Fibroblast of pulmonary artery (primary cell): ENCODE data around the gene FAM177B.

ENCODE experiments used
- DNase-seq: peaks from one replicate; pipeline ENCODE4 v3.0.0-alpha.2; 2010; ENCODE audit warnings: low read depth
- H3K4me3 ChIP-seq: replicated peaks from 2 replicates; pipeline ENCODE4 v1.5.1; 2011; ENCODE audit warnings: low read depth, mild to moderate bottlenecking, control low read depth, low read length, moderate library complexity
- TF ChIP-seq, protein P1 (sequence below): IDR thresholded peaks from 2 replicates; pipeline ENCODE4 v1.5.1; 2011; ENCODE audit warnings: mild to moderate bottlenecking, control low read depth, low read length, inconsistent platforms; ENCODE audit errors: missing control alignments

Gene FAM177B

GRCh38 chr1:222785529-222785928 is 48.5 kb downstream of the FAM177B start:
- DNase-seq: no peak
- no peak overlapping the region for H3K4me3 ChIP-seq
- TF ChIP-seq, protein P1, sequence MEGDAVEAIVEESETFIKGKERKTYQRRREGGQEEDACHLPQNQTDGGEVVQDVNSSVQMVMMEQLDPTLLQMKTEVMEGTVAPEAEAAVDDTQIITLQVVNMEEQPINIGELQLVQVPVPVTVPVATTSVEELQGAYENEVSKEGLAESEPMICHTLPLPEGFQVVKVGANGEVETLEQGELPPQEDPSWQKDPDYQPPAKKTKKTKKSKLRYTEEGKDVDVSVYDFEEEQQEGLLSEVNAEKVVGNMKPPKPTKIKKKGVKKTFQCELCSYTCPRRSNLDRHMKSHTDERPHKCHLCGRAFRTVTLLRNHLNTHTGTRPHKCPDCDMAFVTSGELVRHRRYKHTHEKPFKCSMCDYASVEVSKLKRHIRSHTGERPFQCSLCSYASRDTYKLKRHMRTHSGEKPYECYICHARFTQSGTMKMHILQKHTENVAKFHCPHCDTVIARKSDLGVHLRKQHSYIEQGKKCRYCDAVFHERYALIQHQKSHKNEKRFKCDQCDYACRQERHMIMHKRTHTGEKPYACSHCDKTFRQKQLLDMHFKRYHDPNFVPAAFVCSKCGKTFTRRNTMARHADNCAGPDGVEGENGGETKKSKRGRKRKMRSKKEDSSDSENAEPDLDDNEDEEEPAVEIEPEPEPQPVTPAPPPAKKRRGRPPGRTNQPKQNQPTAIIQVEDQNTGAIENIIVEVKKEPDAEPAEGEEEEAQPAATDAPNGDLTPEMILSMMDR: no peak

DNA sequence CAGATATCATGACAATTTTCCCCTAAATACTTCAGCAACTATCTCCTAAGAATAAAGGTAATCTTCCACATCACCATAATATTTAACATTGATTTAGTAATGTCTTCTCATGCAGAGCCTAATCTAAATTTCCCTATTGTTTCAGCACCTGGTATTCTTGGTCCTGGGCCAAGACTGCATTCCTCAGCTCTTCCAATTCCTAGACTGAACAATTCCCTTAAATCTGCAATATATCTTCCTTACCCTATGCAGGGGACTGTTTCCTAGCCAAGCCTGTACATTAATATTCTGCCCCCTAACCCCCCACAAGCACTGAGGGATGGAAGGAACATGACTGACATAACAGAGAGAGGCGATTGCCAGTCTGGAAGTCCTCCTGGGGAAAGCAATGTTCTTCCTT is 49.1 kb downstream of the FAM177B start:
- DNase-seq: peak; percentile 77
- TF ChIP-seq, protein P1: no peak
- H3K4me3 ChIP-seq: no peak overlapping the region

DNA sequence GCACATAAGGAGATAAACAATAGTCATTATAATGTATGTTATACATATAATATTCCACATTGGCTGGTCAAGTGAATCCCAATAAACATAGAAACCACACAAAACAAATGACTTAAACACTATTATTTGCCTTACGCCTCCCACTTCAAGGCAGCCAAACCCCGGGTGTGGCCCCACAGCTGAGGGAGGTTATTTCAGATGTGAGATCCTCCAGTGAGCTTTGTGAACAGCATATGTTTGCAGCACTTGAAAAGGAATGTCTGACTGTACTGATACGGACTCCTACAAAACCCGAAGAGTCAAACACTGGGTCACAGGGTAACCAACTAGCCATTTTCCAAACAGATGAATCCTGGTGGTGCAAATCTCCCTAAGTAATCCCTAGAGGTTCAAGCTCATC is 50.7 kb downstream of the FAM177B start:
- TF ChIP-seq, protein P1: no peak
- DNase-seq: no peak
- no peak overlapping the region for H3K4me3 ChIP-seq

GRCh38 chr1:222788402-222789156 is 51.6 kb downstream of the FAM177B start:
- TF ChIP-seq, protein P1: no peak
- no peak overlapping the region for H3K4me3 ChIP-seq
- DNase-seq: no peak

- no peak overlapping the region for H3K4me3 ChIP-seq
- no peak for DNase-seq
- TF ChIP-seq, protein P1: no peak
Observed at GRCh38 chr1:222790115-222790514, 53.1 kb downstream of the FAM177B start.

- no peak for DNase-seq
- H3K4me3 ChIP-seq: no peak overlapping the region
- TF ChIP-seq, protein P1: no peak
Observed at GRCh38 chr1:222790520-222790919, 53.5 kb downstream of the FAM177B start.

GRCh38 chr1:222791006-222791710 is 54.2 kb downstream of the FAM177B start:
- peak; percentile 61 for DNase-seq
- TF ChIP-seq, protein P1: no peak
- H3K4me3 ChIP-seq: no peak overlapping the region
